DOHH2 (cell line): ENCODE results near the gene CLDN15.

Experiments
- EZH2phosphoT487 ChIP-seq: fragments of 200-600 bp; sonication (generic); IDR thresholded peaks from 2 replicates; pipeline ENCODE4 v1.6.1; 2017; ENCODE audit warnings: borderline replicate concordance, mild to moderate bottlenecking, antibody characterized with exemption, low read length, moderate library complexity, mixed read lengths
- TF ChIP-seq, protein P1 (sequence below): fragments of 200-600 bp; sonication (generic); IDR thresholded peaks from one replicate; pipeline ENCODE4 v1.5.1; 2014; ENCODE audit warnings: antibody characterized with exemption, mild to moderate bottlenecking, low read depth, low read length; ENCODE audit not compliant: poor library complexity, severe bottlenecking

DNA sequence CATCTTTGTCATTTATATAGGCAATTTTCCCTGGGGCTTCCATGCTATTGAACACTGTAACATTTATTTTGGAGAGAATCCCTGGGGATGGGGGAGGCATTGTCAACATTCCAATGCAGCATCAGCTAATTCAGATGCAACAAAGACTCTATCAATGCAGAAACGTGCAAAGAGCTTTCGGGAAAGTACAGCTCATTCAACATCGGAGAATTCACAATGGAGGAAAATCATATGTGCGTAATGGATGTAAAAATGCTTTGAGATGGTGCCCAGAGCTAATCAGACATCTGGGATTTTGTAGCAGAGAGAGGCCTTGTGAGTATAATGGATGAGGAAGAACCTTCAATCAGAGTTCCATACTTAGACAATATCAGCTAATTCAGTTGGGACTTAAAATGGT lies 35.6 kb upstream of the CLDN15 start:
- TF ChIP-seq, protein P1, sequence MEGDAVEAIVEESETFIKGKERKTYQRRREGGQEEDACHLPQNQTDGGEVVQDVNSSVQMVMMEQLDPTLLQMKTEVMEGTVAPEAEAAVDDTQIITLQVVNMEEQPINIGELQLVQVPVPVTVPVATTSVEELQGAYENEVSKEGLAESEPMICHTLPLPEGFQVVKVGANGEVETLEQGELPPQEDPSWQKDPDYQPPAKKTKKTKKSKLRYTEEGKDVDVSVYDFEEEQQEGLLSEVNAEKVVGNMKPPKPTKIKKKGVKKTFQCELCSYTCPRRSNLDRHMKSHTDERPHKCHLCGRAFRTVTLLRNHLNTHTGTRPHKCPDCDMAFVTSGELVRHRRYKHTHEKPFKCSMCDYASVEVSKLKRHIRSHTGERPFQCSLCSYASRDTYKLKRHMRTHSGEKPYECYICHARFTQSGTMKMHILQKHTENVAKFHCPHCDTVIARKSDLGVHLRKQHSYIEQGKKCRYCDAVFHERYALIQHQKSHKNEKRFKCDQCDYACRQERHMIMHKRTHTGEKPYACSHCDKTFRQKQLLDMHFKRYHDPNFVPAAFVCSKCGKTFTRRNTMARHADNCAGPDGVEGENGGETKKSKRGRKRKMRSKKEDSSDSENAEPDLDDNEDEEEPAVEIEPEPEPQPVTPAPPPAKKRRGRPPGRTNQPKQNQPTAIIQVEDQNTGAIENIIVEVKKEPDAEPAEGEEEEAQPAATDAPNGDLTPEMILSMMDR, result no peak
- TF ChIP-seq EZH2phosphoT487, result no peak
